Measurements from ENCODE around the gene KCNA2.

KCNA2 gene

GRCh38 chr1:110628323-110629105 is 22.4 kb upstream of the KCNA2 start:
- no peak for DNase-seq (ENCODE audit: low read depth in 2 of 2)

GRCh38 chr1:110627764-110628163 is 21.6 kb upstream of the KCNA2 start:
- no peak for DNase-seq (ENCODE audit: low read depth in 2 of 2)

DNA sequence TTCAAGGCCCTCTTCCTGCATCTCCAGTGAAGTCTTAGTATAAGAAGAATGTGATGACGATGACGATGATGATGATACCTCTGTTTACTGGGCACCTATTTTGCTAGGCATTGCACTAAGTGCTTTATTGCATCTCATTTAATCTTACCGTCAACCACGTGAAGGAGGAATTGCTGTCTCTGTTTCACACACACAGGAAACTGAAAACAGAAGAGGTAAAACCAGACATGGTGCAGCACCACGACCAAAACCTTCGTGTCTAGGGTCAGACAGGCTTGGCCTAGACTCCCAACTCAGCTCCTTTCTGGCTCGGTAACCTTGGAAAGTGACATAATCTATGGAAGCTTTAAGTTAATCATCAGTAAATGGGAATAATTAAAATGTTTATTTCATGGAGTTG is 20.7 kb upstream of the KCNA2 start:
- DNase-seq (ENCODE audit: low read depth in 2 of 2) = no peak

- DNase-seq (ENCODE audit: low read depth in 2 of 2) = no peak
Observed at GRCh38 chr1:110620686-110621085, 14.5 kb upstream of the KCNA2 start.

- no peak for DNase-seq (ENCODE audit: low read depth in 2 of 2)
Observed at GRCh38 chr1:110620250-110620615, 14.1 kb upstream of the KCNA2 start.

GRCh38 chr1:110619412-110620249 is 13.5 kb upstream of the KCNA2 start:
- peak; percentile 72 to 87 for DNase-seq (ENCODE audit: low read depth in 2 of 2)

- no peak for DNase-seq (ENCODE audit: low read depth in 2 of 2)
Observed at GRCh38 chr1:110618668-110619067, 12.5 kb upstream of the KCNA2 start.

- DNase-seq (ENCODE audit: low read depth in 2 of 2) = no peak
Observed at GRCh38 chr1:110617589-110617988, 11.4 kb upstream of the KCNA2 start.

GRCh38 chr1:110617116-110617515 is 11.0 kb upstream of the KCNA2 start:
- DNase-seq (ENCODE audit: low read depth in 2 of 2) = no peak

DNA sequence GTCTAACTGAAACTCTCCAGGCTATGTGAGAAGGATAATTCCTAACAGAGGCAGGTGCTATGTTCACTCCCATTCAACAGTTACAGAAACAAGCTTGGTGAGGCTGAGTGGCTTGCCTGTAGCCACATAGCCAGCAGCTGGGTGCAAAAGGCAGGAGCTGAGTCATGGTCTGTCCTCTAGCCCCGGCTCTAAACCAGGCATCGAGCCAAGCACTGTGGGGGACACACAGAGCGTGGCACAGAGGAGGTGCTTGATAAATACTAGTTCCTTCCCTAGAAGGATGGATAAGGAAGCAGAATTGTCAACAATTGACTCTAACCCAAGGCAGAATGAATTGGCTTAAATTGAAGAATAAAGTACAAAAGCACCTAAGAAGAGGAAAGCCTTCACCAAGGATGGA is 10.4 kb upstream of the KCNA2 start:
- no peak for DNase-seq (ENCODE audit: low read depth in 2 of 2)

- peak in 1 of 2 experiments; percentile 54 for DNase-seq (ENCODE audit: low read depth in 2 of 2)
Observed at GRCh38 chr1:110615548-110616130, 9.5 kb upstream of the KCNA2 start.

DNA sequence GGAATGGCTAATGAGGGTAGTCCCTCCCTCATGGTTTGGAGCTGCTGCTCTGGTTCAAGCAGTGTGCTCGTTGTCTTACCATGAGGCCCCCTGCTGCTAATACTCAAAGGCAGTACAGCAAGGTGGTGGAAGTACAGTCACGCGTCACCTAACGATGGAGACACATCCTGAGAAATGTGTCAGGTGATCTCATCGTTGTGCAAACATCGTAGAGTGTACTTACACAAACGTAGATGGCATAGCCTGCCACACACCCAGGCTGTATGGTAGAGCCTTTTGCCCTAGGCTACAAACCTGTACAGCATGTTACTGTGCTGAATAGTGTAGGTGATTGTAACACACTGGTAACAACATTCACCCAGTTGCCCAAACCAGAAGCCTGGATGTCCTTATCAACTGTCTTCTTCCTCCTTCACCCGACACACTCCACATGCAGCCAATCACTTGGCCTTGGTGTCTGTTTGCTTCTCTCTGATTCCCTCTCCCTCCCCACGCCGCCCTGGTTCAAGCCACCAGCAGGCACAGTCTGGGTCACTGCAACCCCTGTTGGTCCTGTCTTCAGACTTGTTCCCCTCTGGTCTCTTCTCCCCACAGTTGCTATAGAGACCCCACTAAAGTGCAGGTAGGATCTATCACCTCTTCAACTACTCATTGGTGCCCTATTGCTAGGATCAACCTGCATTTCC is 6.0 kb upstream of the KCNA2 start:
- no peak for DNase-seq (ENCODE audit: low read depth in 2 of 2)

DNA sequence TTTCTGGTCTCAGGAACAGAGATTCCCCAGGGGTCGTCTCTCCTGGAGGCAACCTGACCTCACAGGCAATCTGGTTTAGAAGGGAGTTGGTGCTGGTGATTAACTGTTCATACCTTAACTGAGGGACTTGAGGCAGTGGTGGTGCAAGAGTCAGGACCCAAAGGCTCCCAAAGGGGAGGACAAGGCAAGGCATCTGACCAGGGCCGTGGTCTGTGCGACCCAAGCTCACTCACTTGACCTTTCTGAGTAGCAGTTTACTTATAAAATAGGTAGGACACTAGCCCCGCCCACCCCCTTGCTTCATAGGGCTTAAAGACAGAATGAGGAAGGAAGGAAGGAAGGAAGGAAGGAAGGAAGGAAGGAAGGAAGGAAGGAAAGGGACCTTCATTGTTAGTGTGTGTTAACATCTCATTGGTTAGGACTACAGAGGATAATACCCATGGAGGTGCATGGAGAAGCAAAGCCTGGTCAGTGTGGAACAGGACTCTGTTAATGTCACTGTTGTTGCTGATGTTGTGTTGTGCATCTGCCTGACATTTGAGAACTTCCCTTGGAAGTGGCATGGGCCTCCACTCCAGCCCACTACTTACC is 4.6 kb upstream of the KCNA2 start:
- DNase-seq (ENCODE audit: low read depth in 2 of 2) = no peak

DNA sequence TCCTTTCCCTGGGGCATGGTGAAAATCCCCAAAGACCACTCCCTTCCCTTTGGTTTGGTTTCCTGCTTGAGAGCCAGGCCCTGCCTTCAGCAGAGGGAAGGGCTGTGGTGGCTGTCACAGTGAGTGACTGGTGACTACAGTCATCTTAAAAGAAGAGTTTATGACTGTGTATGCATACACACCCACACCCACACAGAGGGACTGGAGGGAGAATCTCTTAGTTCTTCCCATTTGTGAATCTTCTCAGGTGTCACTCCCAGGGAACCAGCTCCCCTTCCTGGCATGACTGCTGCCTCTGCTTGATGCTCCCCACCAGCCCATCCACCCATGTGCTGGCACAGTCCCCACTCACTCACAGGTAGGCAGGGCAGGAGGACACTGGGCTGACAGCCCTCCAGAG is 3.9 kb upstream of the KCNA2 start:
- no peak for DNase-seq (ENCODE audit: low read depth in 2 of 2)

GRCh38 chr1:110608247-110608646 is 2.1 kb upstream of the KCNA2 start:
- DNase-seq (ENCODE audit: low read depth in 2 of 2) = no peak

GRCh38 chr1:110607536-110608230 is 1.5 kb upstream of the KCNA2 start:
- DNase-seq (ENCODE audit: low read depth in 2 of 2) = no peak

DNA sequence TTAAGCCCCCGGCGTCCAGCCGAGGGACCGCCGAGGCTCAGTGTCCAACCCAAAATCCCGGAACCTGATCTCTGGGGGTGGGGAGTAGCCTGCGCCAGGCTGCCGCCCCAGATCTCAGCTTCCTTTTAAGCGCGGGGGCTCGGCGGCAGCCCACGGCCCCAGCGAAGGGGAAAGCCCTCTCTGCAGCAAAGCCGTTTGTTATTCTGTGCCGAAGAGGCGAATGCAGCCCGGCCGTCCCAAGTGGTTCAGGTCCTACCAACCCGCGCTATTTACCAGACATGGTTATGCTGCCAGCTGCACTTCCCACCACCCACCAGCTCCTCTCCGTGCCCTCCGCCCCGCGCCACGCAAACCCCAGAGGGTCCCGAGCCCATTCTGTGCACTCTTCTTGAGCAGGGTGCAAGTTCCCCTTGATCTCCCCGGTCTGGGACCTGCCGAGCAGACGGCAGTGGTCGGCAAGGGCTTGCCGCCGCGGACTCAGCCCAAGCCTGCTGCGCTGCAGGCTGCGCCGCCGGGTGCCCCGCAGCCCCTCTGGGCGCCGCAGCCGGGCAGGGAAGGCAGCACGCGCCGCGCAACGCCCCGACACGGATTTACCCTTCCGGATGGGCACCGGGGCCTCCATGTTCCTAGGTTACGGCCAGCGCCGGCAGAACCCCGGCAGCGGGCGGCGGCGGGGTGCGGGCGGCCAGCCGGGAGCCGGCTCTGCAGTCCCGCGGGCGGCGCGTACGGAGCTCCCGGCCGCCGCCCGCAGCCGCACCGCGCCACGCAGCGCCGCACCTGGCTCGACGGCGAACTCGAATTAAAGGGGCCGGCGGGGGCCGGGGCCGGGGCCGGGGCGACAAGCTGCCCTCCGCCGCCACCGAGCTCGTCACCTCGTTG is 738 bp upstream of the KCNA2 start:
- no peak for DNase-seq (ENCODE audit: low read depth in 2 of 2)

DNA sequence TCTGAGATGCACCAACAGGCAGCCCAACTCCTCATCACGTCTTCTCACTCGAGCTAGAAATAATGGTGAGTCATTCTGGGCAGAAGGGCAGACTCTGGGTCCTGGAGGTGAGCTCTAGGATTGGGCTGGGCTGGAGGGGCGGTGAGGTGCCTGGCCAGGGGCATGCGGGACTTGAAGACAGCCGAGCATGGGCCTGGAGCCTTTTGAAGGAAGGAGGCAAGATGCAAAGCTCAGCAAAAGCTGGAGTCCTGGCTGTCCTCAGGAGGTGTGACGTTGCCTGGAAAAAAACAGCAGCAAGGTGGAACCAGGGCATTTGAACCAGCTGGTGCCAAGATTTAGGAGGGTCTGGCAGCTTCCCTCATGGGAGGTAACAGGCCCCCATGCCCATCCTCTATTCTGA is 712 bp downstream of the KCNA2 start:
- no peak for DNase-seq (ENCODE audit: low read depth in 2 of 2)

GRCh38 chr1:110604586-110605148 is 1.5 kb downstream of the KCNA2 start:
- no peak for DNase-seq (ENCODE audit: low read depth in 2 of 2)

DNA sequence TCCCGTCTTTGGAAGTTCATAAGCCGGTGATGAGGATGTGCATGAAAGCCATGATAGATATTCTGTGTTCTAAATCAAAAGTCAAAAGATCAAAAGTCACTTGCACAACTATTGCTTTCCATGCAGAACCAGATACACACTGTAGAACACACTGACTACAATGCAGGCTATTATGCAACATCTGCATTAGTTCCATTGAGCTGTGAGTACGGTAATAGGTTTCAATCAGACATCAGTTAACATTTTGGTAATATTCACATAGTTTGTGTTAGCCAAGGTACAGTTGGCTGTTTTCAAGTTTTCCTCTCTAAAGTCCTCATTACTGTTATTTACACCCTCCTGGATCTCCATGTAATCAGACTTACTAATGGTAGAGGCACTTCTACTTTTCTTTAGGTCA is 3.1 kb downstream of the KCNA2 start:
- DNase-seq (ENCODE audit: low read depth in 2 of 2) = no peak

Measured in stimulated activated CD4-positive, alpha-beta T cell treated with anti-CD3 and anti-CD28 coated beads, Interleukin-12 subunit alpha, Interleukin-12 subunit beta, amount 100 ng/mL, for 24 hours (primary cell).